ENCODE data around the gene ASCL2. TPM values are rescaled to one million over a fixed set of nuclear protein-coding genes. Genes with fewer than 3 reads are reported as not detected.

Gene ASCL2
- total RNA-seq, 2 experiments from 2014 or later = not detected

DNA sequence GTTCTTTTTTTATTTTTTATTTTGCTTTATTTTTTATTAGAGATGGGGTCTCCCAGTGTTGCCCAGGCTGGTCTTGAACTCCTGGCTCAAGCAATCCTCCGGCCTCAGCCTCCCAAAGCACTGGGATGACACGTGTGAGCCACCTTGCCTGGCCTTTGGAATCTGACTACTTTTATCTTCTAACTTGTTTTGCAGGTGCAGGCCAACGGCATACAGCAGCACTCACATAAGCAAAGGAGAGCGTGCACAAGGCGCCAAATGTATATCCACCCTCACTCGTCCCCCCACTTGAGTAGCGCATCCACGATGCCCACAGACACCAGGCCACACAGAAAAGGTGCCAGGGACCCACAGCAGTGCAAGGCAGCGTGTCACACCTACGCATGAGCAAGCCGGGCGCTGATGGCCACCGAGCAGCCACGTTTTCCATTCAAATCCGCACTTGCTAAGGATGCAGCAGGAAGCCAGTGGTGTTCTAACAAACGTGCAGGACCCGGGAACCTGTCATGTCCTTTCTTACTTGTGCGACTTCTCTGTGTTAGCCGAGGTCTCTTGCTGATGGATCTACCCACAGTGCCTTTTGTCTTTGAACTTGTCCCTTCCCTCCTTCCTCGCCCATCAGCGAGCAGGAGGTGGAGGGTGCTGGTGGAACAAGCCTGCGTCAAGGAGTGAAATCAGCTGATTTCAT is 5.9 kb downstream of the ASCL2 start:
- intact Hi-C loops (cut with micrococcal nuclease; ENCODE audit: unreplicated experiment) = loop anchor here (1.0 kb wide), 1 partner anchor 67 kb away; no protein-coding TSS in a partner anchor

DNA sequence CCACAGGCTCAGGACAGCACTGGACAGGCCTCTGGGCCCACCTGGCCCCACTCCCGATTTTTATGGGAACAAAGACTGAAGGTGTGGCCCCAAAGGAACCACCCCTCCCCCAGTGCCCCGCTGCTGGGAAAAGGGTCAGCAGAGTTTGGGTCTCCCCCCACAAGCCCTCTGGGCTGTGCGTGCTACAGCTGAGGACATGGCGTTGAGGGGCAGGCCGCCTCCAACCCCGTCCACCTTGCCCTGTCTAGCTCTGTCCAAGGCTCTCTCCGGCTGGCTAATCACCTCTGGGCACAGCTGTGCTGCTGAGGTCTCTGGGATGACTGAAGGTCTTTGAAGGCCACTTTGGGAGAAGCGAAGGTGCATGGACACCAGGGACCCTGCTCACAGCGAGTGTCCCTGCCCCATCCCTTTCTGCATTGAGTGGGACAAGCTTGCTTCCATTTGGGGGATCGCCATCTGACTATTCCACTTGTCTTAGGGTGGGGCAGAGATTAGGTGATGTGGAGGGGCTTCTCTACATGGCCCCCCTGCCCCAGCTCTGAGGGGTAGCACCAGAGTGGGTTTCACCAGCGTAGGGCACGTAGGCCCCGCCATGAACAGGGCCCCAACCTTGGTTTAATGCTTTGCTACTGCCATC is 6.5 kb downstream of the ASCL2 start:
- DNase-seq (ENCODE audit: low spot score) = no peak
- no peaks in the 10 kb centered on the region for H4K20me1 ChIP-seq (ENCODE audit: insufficient read depth, low read length)
- H3K4me2 ChIP-seq (ENCODE audit: low read length) = no peak overlapping the region
- H3K9me2 ChIP-seq (ENCODE audit: insufficient read depth, low read length) = no peaks in the 10 kb centered on the region
- no peak for TF ChIP-seq EZH2phosphoT487 (IDR thresholded peaks at IDR 0.05; ENCODE audit: borderline replicate concordance, low read depth, low read length)
- TF ChIP-seq, protein P1, sequence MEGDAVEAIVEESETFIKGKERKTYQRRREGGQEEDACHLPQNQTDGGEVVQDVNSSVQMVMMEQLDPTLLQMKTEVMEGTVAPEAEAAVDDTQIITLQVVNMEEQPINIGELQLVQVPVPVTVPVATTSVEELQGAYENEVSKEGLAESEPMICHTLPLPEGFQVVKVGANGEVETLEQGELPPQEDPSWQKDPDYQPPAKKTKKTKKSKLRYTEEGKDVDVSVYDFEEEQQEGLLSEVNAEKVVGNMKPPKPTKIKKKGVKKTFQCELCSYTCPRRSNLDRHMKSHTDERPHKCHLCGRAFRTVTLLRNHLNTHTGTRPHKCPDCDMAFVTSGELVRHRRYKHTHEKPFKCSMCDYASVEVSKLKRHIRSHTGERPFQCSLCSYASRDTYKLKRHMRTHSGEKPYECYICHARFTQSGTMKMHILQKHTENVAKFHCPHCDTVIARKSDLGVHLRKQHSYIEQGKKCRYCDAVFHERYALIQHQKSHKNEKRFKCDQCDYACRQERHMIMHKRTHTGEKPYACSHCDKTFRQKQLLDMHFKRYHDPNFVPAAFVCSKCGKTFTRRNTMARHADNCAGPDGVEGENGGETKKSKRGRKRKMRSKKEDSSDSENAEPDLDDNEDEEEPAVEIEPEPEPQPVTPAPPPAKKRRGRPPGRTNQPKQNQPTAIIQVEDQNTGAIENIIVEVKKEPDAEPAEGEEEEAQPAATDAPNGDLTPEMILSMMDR (conservative IDR thresholded peaks at IDR 0.05; ENCODE audit: low read length) = no peak
- no peaks in the 10 kb centered on the region for H3K9me3 ChIP-seq (ENCODE audit: low read length)
- H3K4me1 ChIP-seq (ENCODE audit: insufficient read depth, low read length, poor library complexity, severe bottlenecking) = peaks cover 11% of the 10 kb centered on the region
- BruUV-seq (replicated peaks) = no TSS peak
- no peak overlapping the region for H2AFZ ChIP-seq (ENCODE audit: low read length)
- H3K27ac ChIP-seq (ENCODE audit: low read depth, low read length, poor library complexity, severe bottlenecking) = no peak overlapping the region
- intact Hi-C loops (cut with micrococcal nuclease; ENCODE audit: unreplicated experiment) = no loop called here
- no peak overlapping the region for H3K4me3 ChIP-seq (ENCODE audit: low read depth, low read length, poor library complexity, severe bottlenecking)
- POLR2A ChIA-PET = no interaction called here
- no peaks in the 10 kb centered on the region for H3K79me2 ChIP-seq (ENCODE audit: insufficient read depth, low read depth, low read length)
- H3K36me3 ChIP-seq (ENCODE audit: insufficient read depth, low read length) = no peaks in the 10 kb centered on the region
- CTCF ChIA-PET (ENCODE audit: unreplicated experiment) = no interaction called here

More for the DNA sequence above, 5.9 kb downstream of the ASCL2 start:
- TF ChIP-seq EZH2phosphoT487 (IDR thresholded peaks at IDR 0.05; ENCODE audit: borderline replicate concordance, low read depth, low read length) = no peak
- TF ChIP-seq, protein P1 (conservative IDR thresholded peaks at IDR 0.05; ENCODE audit: low read length) = no peak
- Histone ChIP-seq H3K4me1 (ENCODE audit: insufficient read depth, low read length, poor library complexity, severe bottlenecking) (peaks cover 11% of the 10 kb centered on the region), H3K4me2 (ENCODE audit: low read length) (no peak overlapping the region), H2AFZ (ENCODE audit: low read length) (no peak overlapping the region), H3K79me2 (ENCODE audit: insufficient read depth, low read depth, low read length) (no peaks in the 10 kb centered on the region), H3K9me3 (ENCODE audit: low read length) (no peaks in the 10 kb centered on the region), H3K36me3 (ENCODE audit: insufficient read depth, low read length) (no peaks in the 10 kb centered on the region), H4K20me1 (ENCODE audit: insufficient read depth, low read length) (no peaks in the 10 kb centered on the region), H3K9me2 (ENCODE audit: insufficient read depth, low read length) (no peaks in the 10 kb centered on the region), H3K4me3 (ENCODE audit: low read depth, low read length, poor library complexity, severe bottlenecking) (no peak overlapping the region), H3K27ac (ENCODE audit: low read depth, low read length, poor library complexity, severe bottlenecking) (no peak overlapping the region)
- POLR2A ChIA-PET = no interaction called here
- DNase-seq (ENCODE audit: low spot score) = no peak
- no TSS peak for BruUV-seq (replicated peaks)
- CTCF ChIA-PET (ENCODE audit: unreplicated experiment) = no interaction called here

GRCh38 chr11:2263071-2263565 is 7.3 kb downstream of the ASCL2 start:
- Histone ChIP-seq H3K9me3 (ENCODE audit: low read length) (no peaks in the 10 kb centered on the region), H4K20me1 (ENCODE audit: insufficient read depth, low read length) (no peaks in the 10 kb centered on the region), H3K9me2 (ENCODE audit: insufficient read depth, low read length) (no peaks in the 10 kb centered on the region), H3K4me2 (ENCODE audit: low read length) (no peak overlapping the region), H2AFZ (ENCODE audit: low read length) (no peak overlapping the region), H3K27ac (ENCODE audit: low read depth, low read length, poor library complexity, severe bottlenecking) (no peak overlapping the region), H3K79me2 (ENCODE audit: insufficient read depth, low read depth, low read length) (no peaks in the 10 kb centered on the region), H3K4me1 (ENCODE audit: insufficient read depth, low read length, poor library complexity, severe bottlenecking) (peaks cover 11% of the 10 kb centered on the region), H3K4me3 (ENCODE audit: low read depth, low read length, poor library complexity, severe bottlenecking) (no peak overlapping the region), H3K36me3 (ENCODE audit: insufficient read depth, low read length) (no peaks in the 10 kb centered on the region)
- BruUV-seq (replicated peaks) = no TSS peak
- POLR2A ChIA-PET = no interaction called here
- intact Hi-C loops (cut with micrococcal nuclease; ENCODE audit: unreplicated experiment) = no loop called here
- TF ChIP-seq, protein P1 (conservative IDR thresholded peaks at IDR 0.05; ENCODE audit: low read length) = no peak
- no peak for TF ChIP-seq EZH2phosphoT487 (IDR thresholded peaks at IDR 0.05; ENCODE audit: borderline replicate concordance, low read depth, low read length)
- CTCF ChIA-PET (ENCODE audit: unreplicated experiment) = no interaction called here
- no peak for DNase-seq (ENCODE audit: low spot score)
